Measurements from ENCODE around the gene PCDHB11.
"Not testable (repeated sequence)": the region's sequence is repeated elsewhere in the genome, so short reads cannot be mapped to it uniquely, and the experiment has no call there.

The PCDHB11 gene

GRCh38 chr5:141236516-141237313, 37.3 kb downstream of the PCDHB11 start:
- DNase-seq (ENCODE audit: extremely low read depth in 1 of 2, low read depth in 1 of 2) = no peak

GRCh38 chr5:141241496-141241895, 42.1 kb downstream of the PCDHB11 start:
- no peak for DNase-seq (ENCODE audit: extremely low read depth in 1 of 2, low read depth in 1 of 2)

DNA sequence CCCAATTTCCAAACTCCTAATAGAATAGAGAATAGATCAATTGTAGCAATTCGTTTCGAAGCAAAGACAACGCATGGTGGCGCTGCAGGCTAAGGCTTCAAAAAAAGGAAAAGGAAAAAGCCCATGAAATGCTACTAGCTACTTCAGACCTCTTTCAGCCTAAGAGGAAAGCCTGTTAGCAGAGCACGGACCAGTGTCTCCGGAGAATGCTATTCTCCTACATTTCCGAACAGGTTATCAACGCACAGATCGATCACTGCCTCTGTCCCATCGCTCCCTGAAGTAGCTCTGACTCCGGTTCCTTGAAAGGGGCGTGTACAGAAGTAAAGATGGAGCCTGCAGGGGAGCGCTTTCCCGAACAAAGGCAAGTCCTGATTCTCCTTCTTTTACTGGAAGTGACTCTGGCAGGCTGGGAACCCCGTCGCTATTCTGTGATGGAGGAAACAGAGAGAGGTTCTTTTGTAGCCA, 45.9 kb downstream of the PCDHB11 start, which contains the start of gene PCDHB15:
Gene PCDHB15 (plus strand): TSS at position 146 of the 468 bp plus-strand sequence. CDS start 184 bp downstream, at position 330.
- no peak for DNase-seq (ENCODE audit: extremely low read depth in 1 of 2, low read depth in 1 of 2)

GRCh38 chr5:141246971-141247370, 47.5 kb downstream of the PCDHB11 start:
- DNase-seq (ENCODE audit: extremely low read depth in 1 of 2, low read depth in 1 of 2) = not testable (repeated sequence)

DNA sequence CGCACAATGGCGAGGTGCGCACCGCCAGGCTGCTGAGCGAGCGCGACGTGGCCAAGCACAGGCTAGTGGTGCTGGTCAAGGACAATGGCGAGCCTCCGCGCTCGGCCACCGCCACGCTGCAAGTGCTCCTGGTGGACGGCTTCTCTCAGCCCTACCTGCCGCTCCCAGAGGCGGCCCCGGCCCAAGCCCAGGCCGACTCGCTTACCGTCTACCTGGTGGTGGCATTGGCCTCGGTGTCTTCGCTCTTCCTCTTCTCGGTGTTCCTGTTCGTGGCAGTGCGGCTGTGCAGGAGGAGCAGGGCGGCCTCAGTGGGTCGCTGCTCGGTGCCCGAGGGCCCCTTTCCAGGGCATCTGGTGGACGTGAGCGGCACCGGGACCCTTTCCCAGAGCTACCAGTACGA, 48.0 kb downstream of the PCDHB11 start:
- DNase-seq (ENCODE audit: extremely low read depth in 1 of 2, low read depth in 1 of 2) = not testable (repeated sequence)

DNA sequence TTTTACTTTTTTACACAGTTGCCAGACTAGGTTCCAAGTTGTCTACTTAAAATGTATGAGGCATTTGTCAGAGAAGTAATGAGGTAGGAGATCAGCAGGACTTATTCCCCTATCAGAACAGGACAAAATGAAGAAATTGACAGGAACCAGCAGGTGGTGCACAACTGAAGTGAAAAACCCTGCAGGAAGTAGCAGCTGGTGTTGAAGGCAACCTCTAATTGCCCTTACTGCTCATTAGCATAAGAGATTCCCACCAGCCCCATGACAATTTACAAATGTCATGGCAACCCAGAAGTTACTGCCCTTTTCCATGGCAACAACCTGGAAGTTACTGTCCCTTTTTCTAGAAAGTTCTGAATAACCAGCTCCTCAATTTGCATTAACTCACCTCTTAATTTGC, 51.1 kb downstream of the PCDHB11 start:
- DNase-seq (ENCODE audit: extremely low read depth in 1 of 2, low read depth in 1 of 2) = no peak

All from activated CD8-positive, alpha-beta memory T cell treated with anti-CD3 and anti-CD28 coated beads for 1 hour (primary cell).